LoVo (cell line): ENCODE data around the gene SGCG.

ENCODE experiments used
- DNase-seq: peaks from one replicate; pipeline ENCODE4 v3.0.0-alpha.2; 2016; ENCODE audit warnings: low spot score

SGCG gene

GRCh38 chr13:23330356-23330755 lies 149.6 kb downstream of the SGCG start:
- no peak for DNase-seq

GRCh38 chr13:23339225-23339624 lies 158.4 kb downstream of the SGCG start:
- DNase-seq: no peak

GRCh38 chr13:23344931-23345595 lies 164.3 kb downstream of the SGCG start:
- DNase-seq: no peak

GRCh38 chr13:23347601-23348000 lies 166.8 kb downstream of the SGCG start:
- no peak for DNase-seq

GRCh38 chr13:23348262-23349127 lies 167.7 kb downstream of the SGCG start:
- DNase-seq: no peak

GRCh38 chr13:23349161-23349897 lies 168.6 kb downstream of the SGCG start:
- DNase-seq: no peak

- no peak for DNase-seq
Measured at GRCh38 chr13:23350009-23350408, 169.2 kb downstream of the SGCG start.

GRCh38 chr13:23352161-23352560 lies 171.4 kb downstream of the SGCG start:
- DNase-seq: no peak

- DNase-seq: no peak
Measured at GRCh38 chr13:23354520-23354919, 173.7 kb downstream of the SGCG start.

GRCh38 chr13:23356368-23356767 lies 175.6 kb downstream of the SGCG start:
- DNase-seq: no peak

- DNase-seq: no peak
Measured at GRCh38 chr13:23357349-23357748, 176.6 kb downstream of the SGCG start.

- DNase-seq: no peak
Measured at GRCh38 chr13:23359882-23360281, 179.1 kb downstream of the SGCG start.

GRCh38 chr13:23365652-23366051 lies 184.9 kb downstream of the SGCG start:
- DNase-seq: no peak

GRCh38 chr13:23367907-23368306 lies 187.1 kb downstream of the SGCG start:
- DNase-seq: no peak

GRCh38 chr13:23372264-23372906 lies 191.6 kb downstream of the SGCG start:
- no peak for DNase-seq
